Forelimb muscle (tissue), 1 donor: ENCODE data around the gene TEX51. TPM values are rescaled to one million over a fixed set of nuclear protein-coding genes. Genes with fewer than 3 reads are reported as not detected.

Experiments
- DNase-seq: peaks from one replicate; pipeline ENCODE4 v3.0.0-alpha.2; 2013; ENCODE audit warnings: low read depth
- polyA plus RNA-seq: library from polyadenylated mRNA; unstranded; fragments of 120-200 nt; gene quantifications from one replicate; pipeline ENCODE4 v1.2.1, GENCODE V29; 2013; ENCODE audit not compliant: insufficient read length

The TEX51 gene
- polyA plus RNA-seq, 1 donor: not detected

DNA sequence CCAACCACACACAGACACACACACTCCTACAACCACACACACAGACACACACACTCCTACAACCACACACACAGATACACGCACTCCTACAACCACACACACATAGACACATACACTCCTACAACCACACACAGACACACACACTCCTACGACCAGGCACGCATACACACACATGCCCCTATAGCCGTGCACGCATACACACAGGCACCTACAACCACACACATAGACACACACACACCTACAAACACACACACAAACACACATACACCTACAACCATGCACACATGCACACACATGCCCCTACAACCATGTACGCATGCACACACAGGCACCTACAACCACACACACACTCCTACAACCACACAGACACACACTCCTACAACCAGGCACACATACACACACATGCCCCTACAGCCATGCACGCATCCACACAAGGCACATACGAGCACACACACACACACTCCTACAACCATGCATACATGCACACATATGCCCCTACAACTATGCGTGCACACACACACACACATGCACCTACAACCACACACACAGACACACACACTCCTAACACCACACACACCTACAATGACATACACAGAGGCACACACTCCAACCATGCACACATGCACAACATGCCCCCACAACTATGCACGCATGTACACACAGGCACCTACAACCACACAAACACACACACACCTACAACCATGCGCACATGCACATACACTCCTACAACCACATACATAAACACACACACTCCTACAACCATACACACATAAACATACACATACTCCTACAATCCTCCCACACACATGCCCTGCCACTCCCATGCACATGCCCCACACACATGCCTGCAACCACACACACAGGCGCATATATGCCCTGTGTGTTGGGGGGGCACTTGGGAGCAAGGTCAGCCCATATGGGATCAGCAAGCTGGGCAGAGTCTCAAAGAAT is 19.1 kb upstream of the TEX51 start:
- DNase-seq: no peak

DNA sequence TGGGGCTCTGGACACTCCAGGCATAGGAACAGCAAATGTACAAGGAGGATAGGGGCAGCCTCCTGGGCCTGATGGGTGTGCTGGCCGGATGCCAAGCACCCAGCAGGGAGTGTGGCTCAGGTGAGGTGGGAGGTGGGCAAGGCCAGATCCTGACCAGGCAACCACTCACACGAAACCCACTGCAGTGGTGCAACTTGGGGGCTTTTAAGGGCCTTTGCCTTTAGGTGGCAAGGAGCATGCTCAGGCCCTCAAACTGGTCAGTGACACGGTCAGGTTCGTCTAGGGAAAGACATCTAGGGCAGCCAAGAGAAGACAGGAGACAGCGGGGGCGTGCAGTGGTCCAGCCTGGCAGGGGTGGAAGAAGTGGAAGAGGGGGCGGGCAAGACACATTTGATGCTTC is 18.4 kb upstream of the TEX51 start:
- DNase-seq: no peak

DNA sequence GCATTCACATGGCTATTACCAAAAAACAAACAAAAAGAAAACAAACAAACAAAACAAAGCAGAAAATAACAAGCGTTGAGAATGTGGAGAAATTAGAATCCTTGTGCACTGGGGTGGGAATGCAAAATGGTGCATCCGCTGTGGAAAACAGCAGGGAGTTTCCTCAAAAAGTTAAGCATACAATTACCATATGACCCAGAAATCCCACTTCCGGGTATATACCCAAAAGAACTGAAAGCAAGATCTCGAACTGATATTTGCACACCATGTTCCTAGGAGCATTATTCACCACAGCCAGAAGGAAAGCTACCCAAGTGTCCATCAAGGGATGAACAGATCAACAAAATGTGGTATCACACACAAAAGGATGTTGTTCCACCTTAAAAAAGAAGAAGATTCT is 17.9 kb upstream of the TEX51 start:
- no peak for DNase-seq

DNA sequence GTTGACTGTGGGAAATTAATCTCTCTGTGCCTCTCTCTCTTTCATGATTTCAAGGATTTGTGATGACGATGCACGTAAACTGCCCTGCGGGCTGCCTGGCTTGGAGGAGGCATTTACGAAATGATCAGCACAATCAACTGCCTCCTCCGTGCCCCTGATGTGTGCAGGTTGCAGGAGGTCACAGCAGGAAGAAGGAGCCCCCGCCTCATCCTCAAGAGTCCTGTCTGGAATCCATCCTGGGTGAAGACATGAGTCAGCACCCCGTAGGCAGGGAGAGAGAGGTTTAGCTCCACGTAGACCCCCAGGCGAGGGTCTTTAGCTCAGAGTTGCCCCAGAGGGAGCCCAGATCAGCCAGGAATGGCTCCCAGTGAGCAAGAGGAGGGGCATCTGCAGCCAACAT is 17.1 kb upstream of the TEX51 start:
- DNase-seq: no peak

DNA sequence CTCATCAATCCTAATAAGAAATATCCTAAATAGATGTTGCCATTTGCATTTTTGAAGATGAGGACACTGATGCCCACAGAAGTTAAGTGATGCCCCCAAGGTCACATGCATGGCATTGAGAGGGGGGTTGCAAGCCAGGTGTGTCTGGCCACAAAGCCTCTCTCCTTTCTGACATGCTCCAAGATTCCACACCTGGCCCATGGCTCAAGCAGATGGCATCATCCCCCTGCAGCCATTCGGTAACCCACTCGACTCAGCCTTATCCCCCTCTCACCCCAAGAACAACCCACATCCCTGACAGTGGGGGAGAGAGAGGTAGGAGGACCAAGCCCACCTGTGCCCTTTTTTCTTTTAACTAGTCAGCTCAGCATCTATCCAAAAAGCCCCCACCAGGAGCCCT is 16.5 kb upstream of the TEX51 start:
- DNase-seq: no peak

DNA sequence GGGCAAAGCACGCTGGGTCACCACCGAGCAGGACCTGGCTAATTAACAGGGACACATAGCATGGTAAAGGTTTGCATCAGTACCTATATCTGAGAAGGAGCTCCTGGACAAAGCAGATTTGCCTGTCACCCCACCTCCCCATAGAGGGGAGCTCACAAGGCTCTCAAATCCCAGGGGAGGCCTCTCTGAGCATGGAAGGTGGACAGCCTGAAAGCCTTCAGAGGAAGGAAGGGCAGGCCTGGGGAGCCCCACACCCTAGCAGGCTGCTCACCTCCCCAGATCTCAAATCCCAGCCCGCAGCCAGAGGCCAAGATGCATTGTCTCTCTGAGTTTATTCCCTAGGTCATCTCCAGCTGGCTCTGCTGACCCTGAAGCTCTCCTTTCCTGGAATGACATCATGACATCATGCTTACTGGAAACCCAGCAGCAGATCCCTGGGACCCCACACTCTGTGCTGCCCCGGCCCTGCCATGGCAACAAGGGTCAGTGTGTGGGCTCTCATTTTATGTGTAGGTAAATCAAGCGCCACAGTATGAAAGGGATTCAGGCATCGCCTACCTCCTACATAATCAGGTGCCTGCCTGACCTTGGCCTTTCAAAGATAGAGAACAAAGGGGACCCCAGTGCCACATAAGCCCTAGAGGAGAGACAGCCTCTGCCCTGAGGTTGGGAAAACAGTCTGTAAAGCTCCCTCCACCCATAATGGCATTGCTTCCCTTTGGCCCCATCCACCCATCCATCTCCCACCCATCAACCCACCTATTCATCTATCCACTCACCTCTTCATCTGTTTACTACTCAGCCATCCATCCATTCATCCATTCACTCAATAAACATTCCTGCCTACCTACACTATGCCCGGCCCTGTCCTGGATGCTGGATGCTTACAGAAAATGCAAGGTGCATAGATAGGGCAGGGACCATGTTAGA is 15.7 kb upstream of the TEX51 start:
- DNase-seq: no peak

DNA sequence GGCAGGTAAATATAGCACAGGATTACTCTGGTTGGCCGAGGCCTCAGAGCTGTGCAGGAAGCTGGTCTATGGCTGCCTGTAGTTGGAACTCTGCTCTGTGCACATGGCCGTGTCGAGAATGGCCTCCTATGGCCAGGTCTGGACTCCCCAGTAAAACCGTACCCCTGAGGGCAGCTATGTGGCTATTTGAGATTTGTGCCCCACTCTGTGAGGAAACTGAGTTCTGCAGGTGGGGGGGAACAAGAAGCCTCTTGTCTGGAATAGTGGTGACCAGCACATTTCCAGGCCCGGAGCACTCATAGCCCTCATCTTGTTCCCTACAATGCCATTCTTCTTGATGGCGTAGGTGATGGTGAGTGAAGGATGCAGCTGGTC is 15.0 kb upstream of the TEX51 start:
- DNase-seq: no peak

DNA sequence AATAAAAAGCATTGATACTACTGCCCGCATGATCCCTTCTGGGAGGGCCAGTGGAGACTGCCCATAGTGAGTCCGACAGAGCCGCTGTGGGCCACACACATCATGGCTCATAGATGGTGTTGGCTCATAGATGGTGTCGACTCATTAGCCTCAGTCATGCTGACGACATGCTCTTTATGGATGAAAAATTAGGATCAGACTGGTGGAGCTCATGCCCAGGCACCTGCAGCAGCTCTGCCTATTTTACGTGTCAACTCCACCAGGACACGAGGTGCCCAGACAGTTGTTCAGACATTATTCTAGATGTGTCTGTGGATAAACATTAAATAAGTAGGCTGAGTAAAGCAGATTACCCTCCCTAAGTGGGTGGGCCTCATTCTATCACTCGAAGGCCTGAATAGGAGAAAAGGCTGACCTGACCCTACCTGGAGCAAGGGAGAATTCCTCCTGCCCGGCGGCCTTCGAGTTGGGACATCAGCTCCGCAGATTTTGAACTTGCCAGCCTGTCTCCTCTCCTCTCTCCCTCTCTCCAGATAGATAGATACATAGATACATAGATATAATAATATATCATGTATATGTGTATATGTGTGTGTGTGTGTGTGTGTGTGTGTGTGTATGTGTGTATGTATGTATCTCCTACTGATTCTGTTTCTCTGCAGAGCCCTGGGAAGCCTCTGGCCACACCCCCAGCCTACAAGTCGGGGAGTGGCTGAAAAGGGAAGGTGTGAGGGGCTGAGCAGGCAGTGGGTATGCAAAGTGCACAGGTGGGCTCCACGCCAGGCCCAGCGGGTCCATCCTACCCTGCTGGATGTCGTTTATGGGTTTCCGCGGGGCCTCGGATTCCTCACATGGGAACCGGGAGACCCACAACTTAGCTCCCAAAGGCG is 13.6 kb upstream of the TEX51 start:
- DNase-seq: no peak

DNA sequence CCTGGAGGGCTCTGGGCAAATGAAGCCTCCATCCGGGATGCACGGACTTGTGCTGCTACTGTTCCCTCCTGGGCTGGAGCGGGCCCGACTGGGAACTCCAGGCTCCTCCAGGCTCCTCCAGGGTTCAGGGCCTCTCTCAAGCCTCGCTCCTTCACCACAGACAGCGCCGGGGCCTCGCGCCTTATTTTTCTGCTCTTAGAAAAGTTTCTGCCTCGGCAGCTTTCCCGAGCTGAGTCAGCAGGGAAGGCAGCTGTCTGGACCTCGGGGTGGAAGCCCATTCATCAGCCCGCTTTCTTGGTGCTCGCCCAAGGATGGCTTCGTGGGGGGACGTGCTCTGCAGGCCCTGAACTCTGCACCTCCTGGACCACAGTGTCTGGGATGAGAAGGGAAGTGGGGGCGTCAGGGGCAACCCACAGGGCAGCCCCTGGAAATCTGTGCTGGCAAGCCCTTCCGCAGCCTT is 12.9 kb upstream of the TEX51 start:
- peak; percentile 51 for DNase-seq

DNA sequence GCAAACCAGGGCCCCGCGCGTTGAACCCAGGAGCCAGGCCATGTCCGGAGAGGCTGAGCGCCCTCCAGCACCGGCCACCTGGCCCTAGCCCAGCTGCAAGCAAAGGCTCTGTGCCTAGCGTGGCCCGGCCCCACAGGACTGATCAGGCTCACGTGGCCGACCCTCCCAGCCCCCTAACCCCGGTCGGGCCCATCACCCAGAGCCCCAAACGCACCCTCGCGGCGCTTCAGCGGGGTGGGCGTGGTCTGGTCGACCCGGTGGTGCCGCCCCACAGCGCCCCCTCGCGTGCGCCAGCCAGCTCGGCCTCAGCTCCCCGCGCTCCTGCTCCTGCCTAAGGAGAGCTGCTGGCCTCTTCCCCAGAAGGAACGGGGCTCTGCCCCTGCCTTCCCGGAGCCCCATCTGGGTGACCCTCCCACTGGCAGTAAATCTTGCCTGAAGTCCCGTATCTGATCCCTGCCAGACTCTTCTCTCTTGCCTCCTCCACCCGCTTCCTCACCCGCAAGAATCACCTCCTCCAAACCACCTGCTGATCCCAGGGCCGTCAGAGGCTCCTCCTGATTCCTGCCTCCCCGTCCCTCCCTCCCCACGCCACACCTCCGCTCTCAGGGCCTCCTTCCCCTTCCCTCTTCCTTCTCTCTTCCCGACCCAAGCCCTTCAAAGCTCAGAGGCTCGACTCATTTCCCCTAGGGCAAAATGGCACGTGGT is 12.3 kb upstream of the TEX51 start:
- peak; percentile 22 for DNase-seq

DNA sequence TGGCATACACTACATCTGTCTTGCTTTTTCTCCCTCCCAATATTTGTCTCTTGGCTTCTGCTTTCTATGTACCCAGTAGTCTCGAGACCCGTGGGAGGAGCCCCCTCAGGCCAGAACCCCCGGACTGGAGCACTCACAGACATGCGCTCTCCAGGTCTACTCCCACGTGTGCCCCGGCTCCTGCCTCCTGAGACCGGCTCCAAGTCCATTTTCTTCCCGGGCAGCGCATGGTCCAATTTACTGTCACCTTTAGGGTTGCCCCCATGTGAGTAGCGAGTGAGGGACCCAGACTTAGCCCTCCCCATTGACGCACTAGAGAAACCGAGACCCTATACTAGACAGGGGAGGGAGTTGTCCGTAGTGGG is 11.8 kb upstream of the TEX51 start:
- DNase-seq: no peak

DNA sequence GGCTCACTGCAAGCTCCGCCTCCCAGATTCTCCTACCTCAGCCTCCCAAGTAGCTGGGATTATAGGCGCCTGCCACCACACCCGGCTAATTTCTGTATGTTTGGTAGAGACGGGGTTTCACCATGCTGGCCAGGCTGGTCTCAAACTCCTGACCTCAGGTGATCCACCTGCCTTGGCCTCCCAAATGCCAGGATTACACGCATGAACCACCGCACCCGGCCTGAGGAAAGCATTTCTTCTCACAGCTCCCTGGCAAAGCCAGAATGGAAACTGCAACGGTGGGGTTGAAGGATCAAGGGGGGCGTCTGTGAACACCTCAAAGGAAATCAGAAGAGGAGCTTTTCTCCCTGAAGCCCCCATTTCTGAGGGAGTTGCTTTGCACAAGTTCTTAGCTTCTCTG is 11.2 kb upstream of the TEX51 start:
- no peak for DNase-seq

DNA sequence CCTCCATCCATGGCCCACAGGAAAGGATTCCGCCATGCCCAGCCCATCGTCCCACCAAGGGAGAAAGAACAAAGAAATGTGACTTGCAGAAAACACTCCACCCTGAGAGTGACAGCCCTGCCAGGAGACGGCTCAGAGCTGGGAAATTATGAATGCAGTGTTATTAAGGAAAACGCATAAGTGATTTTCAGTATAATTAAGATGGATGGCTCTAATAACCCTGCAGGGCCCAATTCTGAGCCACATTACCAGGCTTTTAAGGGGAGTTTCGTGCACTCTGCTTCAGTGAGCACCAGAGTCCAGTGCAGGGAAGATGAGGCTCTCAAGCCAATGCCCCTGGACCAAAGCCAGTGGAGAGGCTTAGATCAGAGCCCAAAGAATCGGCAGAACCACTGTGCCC is 10.6 kb upstream of the TEX51 start:
- DNase-seq: no peak

DNA sequence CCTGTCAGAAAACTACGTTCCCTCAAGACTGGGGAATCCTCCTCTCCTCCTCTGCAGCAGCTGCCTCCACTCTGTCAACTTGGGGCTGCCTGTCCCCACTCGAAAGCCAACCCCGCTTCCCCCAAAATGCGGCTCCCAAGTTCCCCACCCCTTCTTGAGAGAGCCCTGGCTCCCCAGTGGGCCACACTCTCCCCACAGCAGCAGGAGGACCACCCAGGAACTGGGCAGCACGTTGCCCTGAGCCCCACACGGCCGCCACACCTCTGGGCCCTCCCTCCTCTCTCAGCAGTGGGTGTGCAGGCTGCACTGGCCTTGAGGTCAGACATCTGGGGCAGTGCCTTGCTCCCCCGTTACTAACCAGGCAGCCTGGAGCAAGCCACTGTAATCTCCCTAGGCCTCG is 9.6 kb upstream of the TEX51 start:
- DNase-seq: no peak

DNA sequence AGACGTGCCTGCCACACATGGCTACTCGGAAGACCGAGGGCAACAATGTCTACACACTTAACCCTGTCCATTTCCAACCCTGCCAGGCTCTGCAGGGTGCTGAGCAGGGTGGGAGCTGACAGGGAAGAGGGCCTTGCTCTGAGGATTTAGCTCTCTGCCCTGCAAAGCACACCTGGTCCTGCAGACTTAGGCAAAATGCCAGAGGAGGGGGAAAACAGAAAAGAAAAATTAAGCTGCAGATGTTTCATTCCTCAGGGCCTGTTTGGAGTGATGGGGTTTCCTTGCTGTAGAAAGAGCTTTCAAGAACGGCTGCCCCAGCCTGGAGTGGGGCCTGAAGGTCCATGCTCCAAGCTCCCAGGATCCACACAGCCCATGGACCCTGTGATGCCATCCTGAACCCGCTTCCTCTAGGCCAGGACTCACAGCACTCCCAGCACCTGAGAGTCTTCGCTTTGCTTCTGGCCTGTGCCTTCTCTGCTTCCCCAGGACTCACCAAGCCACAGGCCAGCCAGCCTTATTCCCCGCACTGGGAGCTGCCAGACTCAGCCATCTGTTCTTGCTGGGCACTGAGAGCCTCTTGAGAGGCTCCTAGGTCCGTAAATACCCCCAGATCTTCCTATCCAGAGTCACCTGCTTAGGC is 9.1 kb upstream of the TEX51 start:
- no peak for DNase-seq

DNA sequence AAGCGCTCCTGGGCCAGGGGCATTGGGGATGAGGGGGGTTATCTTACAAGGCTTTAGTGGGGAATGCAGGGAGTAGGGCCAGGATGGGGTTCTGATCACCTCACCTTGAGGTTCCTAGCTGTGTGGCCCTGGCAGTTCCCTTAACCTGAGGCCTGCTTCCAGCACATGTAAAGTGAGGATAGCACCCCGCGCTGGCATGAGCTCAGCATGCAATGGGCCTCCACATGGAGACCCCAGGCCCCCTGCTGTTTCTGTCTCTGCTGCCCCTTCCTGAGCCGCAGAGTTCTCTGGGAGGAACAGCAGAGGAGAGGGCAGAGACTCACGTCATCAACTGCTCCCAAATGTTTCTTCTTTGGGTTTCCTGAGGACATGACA is 8.6 kb upstream of the TEX51 start:
- DNase-seq: no peak

DNA sequence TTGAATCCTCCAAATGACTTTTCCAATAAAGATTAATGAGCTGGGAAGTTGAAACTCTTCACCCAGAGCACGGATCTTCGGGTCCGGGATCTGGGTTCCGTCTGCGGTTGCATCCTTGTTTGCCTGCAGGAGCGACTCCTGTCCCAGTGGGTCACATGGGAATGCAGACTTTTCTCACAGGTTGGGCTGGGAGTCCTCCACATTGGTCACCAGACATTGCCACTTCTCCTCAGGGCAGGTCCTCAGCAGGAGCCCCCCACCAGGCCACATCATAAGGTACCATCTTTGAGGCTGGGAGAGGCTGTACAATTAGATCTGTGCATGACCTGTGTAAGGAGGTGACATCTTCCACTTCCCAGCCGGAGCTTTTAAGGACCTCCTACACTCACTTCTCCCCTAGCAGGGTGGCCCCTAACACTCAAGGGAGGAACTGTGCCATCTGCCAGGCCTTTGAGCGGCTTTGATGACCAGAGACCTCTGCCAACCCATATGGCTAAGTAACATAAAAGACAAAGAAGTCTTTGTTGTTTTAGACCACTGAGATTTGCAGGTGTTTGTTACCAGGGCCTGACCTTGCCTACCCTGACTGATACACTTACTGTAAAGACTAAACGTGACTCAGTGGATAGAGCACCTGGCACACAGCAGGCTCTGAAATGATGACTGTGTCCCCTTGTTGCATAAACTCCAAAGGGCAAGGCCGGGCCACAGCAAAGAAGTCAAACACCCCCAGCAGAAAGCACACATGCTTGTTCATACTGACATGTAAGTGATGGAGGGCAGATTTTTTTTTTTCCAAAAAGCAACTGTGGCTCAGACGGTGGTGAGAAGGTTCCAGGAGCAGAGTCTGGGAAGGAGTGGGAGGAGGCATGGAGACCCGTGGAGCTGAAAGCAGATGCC is 7.9 kb upstream of the TEX51 start:
- no peak for DNase-seq

DNA sequence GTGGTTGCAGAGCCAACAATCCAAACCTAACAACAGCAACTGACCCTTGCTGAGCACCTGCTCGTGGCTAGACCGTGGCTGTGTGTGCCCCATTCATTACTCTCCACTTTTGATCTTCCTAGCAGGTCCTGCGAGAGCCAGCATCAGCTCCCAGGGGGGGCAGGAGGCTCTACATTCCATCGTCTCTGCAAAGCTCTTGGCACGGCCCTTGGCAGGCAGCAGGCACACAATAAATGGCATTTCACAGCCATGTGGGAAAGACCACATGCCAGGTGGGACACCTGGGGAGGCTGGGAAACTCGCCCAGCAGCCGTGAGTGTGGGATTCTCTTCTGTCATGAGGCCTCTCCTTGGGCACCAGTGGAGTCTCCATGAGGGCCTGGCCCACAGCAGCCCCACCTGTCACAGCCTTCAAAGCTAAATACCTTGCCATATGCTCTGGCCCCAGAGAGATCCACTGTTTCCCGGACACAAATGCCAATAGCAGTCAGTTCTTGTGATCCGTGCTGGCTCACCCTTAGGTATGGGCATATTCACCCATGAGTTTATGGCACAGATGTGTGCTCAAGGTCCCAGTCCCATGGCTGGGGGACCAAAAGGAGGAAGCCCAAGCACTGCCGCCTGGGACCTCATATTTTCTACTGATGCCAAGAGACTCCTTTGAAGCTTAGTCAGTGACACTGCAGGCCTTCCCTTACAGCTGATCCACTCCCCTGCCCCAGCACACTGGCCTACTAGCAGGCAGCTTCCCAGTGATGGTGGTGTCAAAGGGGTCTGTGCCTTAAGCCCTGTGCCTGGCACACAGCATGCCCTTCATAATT is 6.8 kb upstream of the TEX51 start:
- no peak for DNase-seq

DNA sequence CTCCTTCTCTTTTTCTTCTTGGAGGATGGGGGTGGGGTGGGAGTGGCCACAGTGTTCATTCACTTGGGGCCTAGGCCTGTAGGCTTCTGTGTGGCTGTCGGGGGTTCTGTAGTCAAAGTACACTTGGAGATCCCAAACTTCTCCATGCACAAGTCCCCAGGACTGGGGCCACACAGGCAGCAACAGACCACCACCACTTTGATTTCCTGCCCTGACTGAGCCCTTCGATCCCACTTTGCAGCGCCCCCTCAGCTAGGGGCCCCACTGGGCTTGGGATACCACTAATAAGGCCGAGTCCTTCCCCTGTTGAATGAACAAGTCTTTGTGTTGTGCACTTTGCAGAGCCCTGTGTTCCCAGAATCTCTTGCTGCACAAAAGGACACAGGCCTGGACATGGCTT is 5.5 kb upstream of the TEX51 start:
- no peak for DNase-seq
